Kidney glomerular epithelial cell (primary cell): Measurements from ENCODE around the gene RFC1.
A peak's percentile ranks its signal among the peaks of the same experiment; 100 is the strongest.
"Not testable (repeated sequence)": the region's sequence is repeated elsewhere in the genome, so short reads cannot be mapped to it uniquely, and the experiment has no call there.

Experiments
- DNase-seq: peaks from one replicate; lab custom pipeline; 2025; lab: John Stamatoyannopoulos, UW

RFC1 gene

GRCh38 chr4:39365830-39366771 lies at the start of gene RFC1:
Gene RFC1, minus strand, starts transcription at chr4:39366362. Its CDS starts 121 bp downstream, at chr4:39366241.
- peak; percentile 63 for DNase-seq

- no peak for DNase-seq
Observed at GRCh38 chr4:39415678-39416283, 49.6 kb upstream of the RFC1 start.

GRCh38 chr4:39411561-39411960 lies 45.4 kb upstream of the RFC1 start:
- DNase-seq = not testable (repeated sequence)

GRCh38 chr4:39410415-39410814 lies 44.3 kb upstream of the RFC1 start:
- no peak for DNase-seq

GRCh38 chr4:39407584-39407885 lies 41.4 kb upstream of the RFC1 start:
- DNase-seq = no peak

GRCh38 chr4:39406763-39407583 lies 40.8 kb upstream of the RFC1 start, which contains the start of gene KLB:
Gene KLB, plus strand, starts transcription at chr4:39406930. Its CDS starts 20 bp downstream, at chr4:39406950.
- peak; percentile 51 for DNase-seq

GRCh38 chr4:39401640-39402039 lies 35.5 kb upstream of the RFC1 start:
- DNase-seq = not testable (repeated sequence)

- no peak for DNase-seq
Observed at GRCh38 chr4:39394706-39395105, 28.5 kb upstream of the RFC1 start.

- DNase-seq = no peak
Observed at GRCh38 chr4:39390603-39391002, 24.4 kb upstream of the RFC1 start.

- DNase-seq = no peak
Observed at GRCh38 chr4:39384563-39384962, 18.4 kb upstream of the RFC1 start.

- no peak for DNase-seq
Observed at GRCh38 chr4:39383690-39384089, 17.5 kb upstream of the RFC1 start.

- DNase-seq = no peak
Observed at GRCh38 chr4:39375478-39375877, 9.3 kb upstream of the RFC1 start.

GRCh38 chr4:39371209-39371608 lies 5.0 kb upstream of the RFC1 start:
- DNase-seq = not testable (repeated sequence)

GRCh38 chr4:39369301-39369700 lies 3.1 kb upstream of the RFC1 start:
- DNase-seq = no peak

- no peak for DNase-seq
Observed at GRCh38 chr4:39367166-39367565, 1.0 kb upstream of the RFC1 start.

GRCh38 chr4:39365360-39365759 lies 802 bp downstream of the RFC1 start:
- no peak for DNase-seq

- DNase-seq = no peak
Observed at GRCh38 chr4:39363773-39364393, 2.3 kb downstream of the RFC1 start.

- no peak for DNase-seq
Observed at GRCh38 chr4:39362827-39363226, 3.3 kb downstream of the RFC1 start.

- not testable (repeated sequence) for DNase-seq
Observed at GRCh38 chr4:39360611-39361010, 5.6 kb downstream of the RFC1 start.

GRCh38 chr4:39357002-39357401 lies 9.2 kb downstream of the RFC1 start:
- DNase-seq = no peak

- DNase-seq = no peak
Observed at GRCh38 chr4:39354254-39354552, 12.0 kb downstream of the RFC1 start.
